HG03095 (cell line): ENCODE data around the gene LSG1.
A peak's percentile ranks its signal among the peaks of the same experiment; 100 is the strongest.

Experiments
- ATAC-seq: cut with Tn5 transposase; IDR thresholded peaks from one replicate; pipeline ENCODE4 v1.9.1; 2021; ENCODE audit warnings: moderate library complexity; ENCODE audit not compliant: unreplicated experiment

LSG1 gene

DNA sequence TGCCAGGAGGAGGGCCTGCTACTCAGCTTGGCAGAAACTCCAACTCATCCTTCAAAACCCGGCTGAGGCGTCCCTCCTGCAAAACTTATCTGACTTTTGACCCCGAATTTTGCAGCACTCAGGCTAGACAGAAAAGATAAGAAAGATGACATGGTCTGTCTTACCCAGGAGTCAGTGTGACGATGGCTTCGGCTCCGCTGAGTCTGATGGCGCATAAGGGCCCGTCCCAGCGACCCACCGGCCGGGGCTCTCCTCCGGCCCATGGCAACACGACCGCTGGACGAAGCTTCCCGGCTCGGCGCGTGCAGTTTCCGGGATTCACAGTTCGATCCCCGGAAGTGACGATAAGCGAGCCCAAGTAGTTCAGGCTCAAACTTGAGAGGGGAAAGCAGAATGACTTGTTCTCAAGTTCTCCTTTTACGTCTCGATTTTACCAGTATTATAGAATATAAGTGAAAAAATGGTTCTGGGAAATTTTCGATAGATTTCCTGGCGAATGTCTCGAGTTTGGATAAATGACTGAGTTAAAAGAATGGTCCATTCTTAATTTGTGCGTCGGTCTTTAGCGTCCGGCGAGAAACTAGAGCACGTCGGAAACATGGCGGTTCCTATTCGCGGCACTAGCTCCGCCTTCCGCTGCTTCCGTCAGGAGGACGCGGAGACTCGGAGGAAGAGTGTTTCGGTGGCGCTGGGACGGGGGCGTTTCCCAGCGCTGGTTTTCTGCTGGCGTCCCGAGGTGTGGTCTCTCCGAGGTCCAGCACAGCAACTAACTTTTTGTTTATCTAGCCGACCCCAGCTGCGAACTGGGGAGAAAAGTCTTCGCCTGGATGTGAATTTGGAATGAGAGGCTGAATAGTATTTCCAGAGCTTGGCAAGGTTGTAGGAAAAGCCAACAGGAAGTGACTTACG lies at the start of gene LSG1:
TSS of gene LSG1 (minus strand) at position 292 of the 909 bp plus-strand sequence. CDS start at position 263, 29 bp downstream.
- peak; percentile 89 for ATAC-seq

DNA sequence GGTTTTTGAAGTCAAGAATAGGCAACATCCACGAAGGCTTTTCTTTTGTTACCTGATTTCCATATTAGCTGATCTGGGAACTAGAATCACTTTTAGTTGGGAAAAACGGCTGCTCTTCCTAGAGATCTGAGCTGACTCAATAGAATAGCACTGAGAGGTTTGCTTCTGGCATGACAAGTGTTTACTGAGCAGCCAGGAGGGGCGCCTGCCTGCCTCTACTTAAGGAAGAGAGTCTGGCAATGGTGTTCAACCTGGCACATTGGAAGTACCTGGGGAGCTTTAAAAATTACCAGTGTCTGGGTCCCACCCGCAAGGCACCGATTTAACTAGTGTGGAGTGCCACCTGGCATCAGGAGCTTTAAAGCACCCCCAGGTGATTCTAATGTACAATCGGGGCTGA lies 48.1 kb upstream of the LSG1 start:
- ATAC-seq = no peak

DNA sequence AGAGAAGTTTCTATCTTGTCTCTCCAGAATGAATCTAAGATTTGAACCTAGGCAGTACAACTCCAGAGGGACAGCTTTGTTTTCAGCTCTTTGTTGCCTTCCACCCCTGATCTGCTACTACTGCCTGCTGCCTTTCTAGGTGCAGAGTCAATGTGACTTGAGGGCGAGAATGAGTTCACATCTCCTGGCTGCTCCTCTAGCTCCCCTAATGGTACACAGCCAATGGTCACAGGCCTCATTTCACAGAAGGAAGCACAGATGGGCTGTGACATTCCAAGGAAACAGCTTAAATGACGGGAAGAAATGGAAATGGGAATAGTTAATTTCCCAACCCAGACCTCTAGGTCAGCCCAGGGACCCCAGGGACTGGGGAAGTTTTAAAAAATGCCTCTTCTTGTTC lies 46.1 kb upstream of the LSG1 start:
- no peak for ATAC-seq

DNA sequence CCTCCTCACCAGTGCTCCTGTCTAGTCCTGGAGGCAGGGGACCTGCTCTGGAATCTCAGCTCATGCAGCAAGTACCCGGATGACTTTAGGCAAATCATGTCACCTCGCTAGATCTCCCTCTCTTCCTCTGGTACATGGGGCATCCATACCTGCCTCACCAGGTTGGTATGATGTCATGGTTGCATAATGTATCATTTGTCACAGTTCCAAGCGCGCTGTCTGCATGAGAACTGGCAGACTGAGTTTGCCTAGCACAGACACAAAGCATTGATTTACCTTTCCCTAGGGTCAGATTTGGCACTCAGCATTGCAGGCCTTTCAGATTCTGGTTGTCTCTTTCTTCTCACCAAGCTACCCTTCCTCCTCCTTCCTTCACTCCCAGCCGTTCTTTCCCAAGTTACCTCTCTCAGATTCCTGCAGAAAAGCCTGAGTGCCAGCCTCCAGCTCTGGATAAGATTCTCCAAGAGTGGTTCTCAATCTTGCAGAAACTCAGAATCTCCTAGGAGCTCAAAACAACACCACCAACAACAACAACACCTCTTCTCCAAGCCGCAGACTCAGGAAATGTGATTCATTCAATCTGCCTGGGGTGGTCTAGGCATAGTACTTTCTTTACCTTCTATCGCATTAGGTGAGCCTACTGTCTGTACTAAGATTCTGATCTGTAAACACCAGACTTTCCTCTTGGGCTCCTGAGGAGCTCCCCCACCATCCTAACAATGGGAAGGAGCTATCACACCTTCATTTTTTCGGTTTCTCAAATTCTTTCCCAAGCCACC lies 43.2 kb upstream of the LSG1 start:
- ATAC-seq = no peak

DNA sequence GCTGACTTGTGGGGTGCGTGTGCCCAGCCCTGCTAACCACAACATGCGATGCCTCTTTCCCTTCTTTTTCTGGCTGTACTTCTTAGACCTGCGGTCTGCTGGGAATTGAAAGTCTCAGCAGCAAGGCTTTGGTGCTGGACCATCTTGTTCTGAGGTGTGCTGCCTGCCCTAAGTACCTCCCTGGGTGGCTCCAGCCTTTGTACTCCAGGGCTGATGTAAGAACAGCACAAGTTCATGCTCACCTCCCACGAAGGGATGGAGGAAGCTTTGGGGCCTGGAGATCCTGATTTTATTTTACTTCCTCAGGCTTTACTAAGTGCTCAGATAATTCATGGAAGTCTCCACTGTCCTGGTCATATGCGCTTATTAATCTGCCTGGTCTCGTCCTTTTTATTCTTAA lies 42.6 kb upstream of the LSG1 start:
- ATAC-seq = no peak

DNA sequence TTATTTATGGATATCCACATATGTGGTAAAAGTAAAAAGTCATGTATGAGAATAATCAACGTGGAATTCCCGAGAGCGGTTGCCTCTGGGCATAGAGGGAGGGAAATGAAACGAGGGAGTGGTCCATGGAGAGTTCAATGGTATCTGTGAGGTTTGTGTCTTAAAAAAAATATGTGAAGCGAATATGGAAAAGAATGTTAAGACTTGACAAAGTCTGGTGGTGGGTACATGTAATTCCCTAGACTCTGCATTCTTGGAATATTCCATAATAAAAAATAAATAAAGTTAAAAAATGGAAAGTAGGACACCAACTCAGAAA lies 42.1 kb upstream of the LSG1 start:
- ATAC-seq = no peak

DNA sequence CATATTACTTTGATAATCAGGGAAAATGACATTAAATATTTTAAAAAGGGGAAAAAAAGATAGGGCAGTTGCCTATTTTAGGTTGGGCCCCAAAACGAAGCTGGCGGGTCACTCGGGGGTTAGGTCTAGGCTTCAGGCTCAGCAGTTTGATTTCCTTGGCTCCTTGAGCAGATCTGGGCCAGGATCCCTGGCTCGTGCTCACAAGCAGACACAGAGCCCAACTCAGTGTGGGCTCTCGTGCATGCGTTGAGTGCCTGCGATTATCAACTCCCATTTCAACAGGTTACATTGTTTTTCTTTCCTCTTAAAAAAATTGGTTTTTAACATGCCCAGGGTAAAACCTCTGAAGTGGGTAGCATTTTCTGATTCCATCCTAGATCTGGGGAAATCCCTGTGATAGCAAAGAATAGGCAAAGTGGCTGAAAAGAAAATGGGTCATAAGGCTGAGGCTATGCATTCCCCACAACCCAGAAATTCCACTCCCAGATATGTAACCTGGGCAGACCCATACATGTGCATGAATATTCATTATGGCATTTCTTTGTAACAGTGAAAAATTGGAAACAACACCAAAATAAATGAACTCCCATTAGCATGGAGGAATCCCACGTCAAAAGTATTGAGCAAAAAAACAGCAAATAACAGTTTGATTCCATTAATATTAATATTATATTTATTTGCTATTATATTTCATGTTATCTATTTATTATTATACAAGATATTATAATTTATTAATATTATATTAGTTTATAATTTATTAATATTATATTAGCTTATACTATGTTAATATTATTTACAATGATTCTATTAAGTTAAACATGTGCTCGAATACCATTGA lies 41.5 kb upstream of the LSG1 start:
- no peak for ATAC-seq

DNA sequence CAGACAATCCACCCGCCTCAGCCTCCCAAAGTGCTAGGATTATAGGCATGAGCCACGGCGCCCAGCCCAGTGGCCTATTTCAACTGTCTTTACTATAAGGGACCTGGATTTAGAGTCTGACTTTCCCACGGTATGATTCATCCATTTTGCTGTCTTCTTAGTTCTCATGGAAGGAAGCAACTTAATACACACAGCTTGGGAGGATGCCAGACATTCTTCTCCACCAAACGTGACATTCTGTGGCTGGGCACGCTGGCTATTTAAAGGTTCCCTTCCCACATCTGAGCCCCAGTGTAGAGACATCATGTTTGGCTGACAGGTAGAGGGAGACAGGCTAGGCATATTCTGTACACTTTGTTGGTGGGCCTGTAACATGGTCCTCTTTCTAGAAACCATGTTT lies 39.9 kb upstream of the LSG1 start:
- no peak for ATAC-seq

DNA sequence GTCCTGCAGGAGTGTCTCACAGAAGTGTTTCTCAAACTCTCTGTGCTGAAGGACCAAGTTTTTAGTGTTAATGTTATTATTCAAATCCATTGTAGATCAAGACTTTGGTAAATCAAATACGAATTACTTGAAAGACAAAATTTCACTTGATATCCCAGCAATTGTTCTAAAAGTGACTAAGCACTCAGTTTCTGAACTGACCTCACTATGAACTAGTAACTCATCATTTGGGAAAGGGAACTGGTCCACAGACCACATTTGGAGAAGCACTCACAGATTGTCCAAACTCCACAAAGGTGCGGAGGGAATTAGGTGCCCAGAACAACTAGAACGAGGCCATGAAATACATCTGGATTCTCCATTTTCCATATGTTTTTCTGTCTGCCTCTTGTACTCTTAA lies 39.3 kb upstream of the LSG1 start:
- no peak for ATAC-seq

DNA sequence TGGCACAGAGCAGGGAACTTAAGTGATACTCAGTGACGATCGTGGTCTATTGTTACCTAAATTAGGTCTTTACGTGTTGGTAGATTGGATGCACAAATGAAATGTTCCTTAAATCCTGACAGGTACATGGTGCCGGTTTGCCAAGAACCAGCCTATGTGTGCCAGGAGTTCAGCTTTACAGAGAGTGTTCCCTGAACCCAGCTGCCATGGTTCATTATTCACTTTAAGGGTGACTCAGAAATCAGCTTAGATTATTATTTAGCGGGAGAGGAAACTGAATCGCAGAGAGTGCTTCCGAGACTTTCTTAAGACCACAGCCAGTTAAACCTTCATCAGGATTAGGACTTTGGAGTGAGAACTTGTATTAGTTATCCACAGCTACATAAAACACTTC lies 35.2 kb upstream of the LSG1 start:
- no peak for ATAC-seq

DNA sequence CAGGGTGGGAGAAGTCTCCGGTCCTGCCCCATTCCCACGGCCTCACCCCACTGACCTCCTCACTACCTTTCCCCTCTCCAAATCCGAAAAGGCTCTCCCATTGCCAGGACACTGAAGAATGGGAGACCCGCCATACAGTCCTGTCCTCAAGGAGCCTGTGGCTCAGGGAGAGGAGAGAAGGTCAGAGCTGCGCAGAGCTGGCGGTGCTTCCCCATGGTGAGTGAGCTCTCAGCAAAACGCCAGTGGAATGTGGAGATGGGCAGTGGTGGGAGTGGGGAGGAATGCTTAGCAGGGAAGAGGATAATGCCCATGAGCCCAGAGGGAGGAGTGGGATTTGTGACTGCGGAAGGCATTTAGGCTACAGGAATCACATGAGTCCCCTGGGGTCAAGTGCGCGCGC lies 33.8 kb upstream of the LSG1 start:
- ATAC-seq = no peak

DNA sequence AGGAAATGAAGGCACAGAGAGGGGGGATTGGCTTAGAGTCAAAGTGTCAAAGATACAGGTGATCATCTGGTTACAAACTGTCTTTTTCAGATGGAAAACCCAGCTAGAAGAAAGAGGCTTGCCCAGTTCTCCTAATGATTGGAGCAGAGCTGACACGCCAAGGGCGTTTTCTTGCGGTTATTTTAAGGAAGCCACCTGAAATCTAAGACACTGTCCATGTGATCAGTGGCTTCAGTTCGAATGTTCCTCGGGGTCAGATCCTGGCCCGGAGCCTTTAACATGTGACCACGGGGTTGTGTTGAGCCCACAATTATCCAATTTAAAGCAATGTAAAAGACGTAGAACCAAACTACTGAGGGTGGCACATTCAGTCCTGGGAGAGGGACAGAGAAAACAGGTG lies 33.2 kb upstream of the LSG1 start:
- ATAC-seq = no peak

DNA sequence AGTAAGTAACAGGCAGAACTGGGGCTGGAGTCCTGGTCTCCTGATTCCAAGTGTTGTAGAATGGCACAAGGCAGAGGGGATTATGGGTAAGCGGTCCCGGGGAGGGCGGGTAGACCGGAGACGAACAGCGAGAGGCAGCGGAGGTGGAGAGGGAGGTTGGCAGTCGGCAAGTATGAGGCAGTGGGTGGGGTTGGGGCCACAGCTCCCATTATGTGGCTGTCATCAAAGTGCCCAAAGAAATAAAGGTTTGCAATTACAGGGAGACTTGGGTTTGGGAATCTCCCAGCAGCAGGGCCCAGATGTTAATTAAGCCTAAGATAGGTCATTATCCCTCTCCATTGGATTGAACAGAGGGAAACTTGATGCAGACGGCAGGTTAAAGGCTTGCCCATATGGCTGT lies 30.6 kb upstream of the LSG1 start:
- no peak for ATAC-seq

DNA sequence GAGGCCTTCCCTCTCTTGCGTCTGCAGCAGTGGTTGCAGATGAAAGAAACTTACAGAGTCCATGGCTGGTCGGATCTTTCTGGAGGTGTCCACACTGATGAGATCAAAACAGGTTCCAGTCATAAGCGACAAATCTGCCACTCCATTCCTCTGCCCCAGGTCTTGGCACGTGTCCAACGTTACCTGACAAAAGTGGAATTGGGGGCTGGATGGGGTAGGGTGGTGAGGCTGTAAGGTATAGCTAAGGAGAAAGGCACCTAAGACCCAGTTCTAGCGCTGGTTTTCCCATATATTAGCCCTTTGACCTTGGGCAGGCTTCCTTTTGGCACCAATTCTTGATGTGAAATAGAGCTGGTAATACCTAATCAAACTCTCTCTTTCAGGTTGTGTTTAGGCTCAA lies 24.7 kb upstream of the LSG1 start:
- no peak for ATAC-seq

DNA sequence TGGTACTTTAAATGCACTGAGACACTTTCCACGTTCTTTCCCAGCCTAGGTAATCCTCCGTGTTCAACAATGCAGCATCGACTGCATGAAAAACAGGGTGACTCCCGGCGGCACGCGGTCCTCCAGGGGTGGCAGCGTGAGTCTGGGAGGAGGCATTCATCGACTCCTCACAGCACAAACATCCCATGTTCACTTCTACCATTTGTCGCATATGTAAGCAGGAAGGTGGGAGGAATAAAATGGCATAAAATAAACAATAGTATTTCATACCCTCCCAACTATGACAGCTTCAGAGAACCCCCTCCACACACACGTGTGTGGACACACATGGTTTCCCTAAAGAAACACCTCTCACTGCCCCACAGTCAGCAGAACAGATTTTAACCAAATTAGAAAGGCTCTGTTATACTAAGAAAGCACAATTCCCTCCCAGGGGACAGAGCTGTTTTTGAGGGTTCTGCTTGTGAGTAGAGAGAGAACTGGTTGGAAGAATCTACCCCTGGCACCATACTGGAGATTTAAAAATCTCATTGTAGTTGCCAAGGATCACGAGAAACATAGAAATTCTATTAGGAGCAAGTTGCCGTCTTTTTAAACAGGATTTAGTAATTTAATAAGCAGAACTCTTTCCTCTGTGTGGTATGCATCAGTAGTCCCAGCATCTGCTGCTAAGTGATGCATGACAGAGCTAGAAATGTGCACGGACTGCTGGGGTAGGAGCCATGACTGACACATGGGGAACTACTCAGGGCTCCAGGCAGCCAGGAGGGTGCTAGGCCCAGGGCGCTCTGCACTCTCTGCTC lies 19.7 kb upstream of the LSG1 start:
- peak; percentile 69 for ATAC-seq

DNA sequence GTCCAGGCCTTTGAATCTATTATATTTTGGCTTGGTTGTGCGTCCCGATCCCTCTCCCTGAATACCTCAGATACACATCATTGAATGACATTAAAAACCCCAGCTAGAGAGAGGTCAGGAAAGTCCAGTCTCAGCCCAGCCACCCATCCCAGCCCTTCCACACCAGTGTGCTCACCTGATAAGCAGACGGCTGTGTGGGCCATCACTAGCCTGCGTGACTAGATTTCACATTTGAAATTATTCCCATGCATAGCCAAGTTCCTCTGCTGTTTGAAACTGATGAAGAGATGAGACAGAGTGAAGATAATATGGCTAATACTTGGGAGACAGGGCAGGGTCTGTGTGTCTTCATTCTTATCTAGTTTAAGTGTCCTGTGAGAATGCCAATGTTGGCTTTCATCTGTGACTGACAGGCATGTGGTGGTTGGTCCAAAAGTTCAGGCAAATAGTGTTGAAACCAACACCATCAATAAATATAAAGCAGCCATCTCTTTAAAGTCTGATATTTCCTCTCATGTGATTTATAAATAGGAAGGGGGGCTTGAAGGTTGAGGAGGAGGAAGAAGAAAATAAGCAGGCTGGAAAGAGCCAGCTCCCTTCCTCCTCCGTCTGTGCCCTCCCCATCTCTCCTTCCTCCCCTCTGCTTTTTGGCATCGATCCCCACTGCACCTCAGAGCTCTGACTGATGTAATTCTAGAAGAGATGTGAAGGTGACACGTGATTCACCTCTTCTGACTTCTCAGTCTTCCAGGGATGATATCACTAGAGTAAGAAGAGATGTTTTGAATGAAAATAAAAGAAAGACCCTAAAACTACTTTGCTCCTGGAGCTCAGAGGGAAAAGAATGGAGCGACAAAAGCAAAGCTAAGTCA lies 18.7 kb upstream of the LSG1 start:
- no peak for ATAC-seq

DNA sequence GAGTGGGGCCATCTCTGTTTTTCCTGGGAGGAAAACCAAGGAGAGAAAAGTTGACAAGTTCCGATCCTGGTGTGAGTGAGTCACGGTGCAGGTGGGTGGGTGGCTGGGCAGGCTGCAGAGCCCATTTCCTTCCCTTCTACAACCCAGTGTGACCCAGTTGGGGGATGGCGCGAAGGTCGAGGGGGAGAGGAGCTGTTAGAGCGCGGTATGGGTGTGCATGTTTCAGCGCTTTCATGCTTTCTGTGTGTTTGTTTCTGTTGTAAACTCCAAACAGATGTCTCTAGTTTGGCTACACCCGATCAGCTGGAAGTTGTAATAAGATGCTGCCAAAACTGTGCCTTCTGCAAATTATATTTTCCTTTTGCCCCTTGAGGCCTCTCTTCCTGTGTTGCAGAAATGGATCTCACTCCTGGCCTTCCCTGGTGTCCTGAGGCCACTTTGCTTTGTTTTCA lies 17.5 kb upstream of the LSG1 start:
- ATAC-seq = no peak

DNA sequence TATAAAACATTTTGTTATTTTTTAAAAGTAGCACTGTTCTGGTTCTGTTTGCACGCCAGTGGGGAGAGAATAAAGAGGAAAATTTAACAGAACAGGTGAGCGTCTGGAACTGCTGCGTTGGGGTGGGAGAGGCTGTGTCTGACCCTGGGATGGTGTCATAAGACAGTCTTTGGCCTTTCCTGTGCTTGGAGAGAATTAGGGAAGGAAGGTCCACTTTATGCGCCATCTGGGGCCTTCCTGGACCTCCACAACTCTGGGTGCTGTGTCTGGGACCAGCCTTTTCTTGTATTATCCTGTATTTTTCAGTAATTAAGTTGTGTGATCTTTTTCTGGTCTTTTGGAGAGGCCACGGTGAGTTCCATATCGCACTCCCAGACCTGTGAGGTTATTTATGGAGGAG lies 17.0 kb upstream of the LSG1 start:
- no peak for ATAC-seq

DNA sequence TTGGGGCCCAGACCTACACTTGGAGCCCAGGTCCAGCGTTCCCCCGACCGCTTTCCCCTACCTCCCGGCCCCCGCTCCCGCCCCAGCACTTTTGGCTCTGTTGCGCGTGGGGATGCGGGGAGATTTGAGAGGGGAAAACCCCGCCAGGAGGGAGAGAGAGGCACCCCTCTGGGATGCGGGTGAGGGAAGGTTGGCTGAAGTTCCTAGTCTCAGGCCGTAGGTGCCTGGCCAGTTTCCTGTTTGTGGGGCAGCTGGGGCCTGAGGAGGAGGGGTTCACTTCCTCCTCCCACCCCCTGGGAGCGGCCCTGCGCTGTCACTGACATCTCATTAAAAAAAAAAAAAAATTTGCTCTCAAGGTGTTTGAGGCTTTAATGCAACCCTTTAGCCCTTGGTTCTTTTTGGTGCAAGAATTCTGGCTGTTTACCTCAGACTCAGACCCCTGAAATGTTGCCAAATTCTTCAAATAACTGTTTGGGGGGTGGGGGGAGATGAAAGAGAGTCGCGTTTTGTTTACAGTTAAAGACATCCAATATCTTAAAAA lies 16.3 kb upstream of the LSG1 start:
- no peak for ATAC-seq
